H9 (cell line): Measurements from ENCODE around the gene ADGRA1. TPM values are rescaled to one million over a fixed set of nuclear protein-coding genes. Genes with fewer than 3 reads are reported as not detected.

ENCODE experiments used
- DNase-seq: peaks from one replicate; pipeline ENCODE4 v3.0.0-alpha.2; 2017
- H2AFZ ChIP-seq: one replicate; pipeline ENCODE4 v1.6.1; 2013; ENCODE audit warnings: mild to moderate bottlenecking, low read length, control low read depth, moderate library complexity
- H2AK5ac ChIP-seq: 2 replicates; pipeline ENCODE4 v1.6.1; 2013; ENCODE audit warnings: low read length, control low read depth, mixed read lengths; ENCODE audit not compliant: insufficient read length
- H2BK120ac ChIP-seq: one replicate; pipeline ENCODE4 v1.6.1; 2013; ENCODE audit warnings: low read depth, mild to moderate bottlenecking, low read length, control low read depth, inconsistent platforms; ENCODE audit not compliant: poor library complexity, severe bottlenecking
- H2BK12ac ChIP-seq: 2 replicates; pipeline ENCODE4 v1.6.1; 2013; ENCODE audit warnings: low read length, control low read depth, mixed read lengths, low read depth; ENCODE audit not compliant: insufficient read length
- H2BK15ac ChIP-seq: 2 replicates; pipeline ENCODE4 v1.6.1; 2013; ENCODE audit warnings: low read depth, low read length, control low read depth
- H2BK20ac ChIP-seq: one replicate; pipeline ENCODE4 v1.6.1; 2013; ENCODE audit warnings: low read depth, mild to moderate bottlenecking, low read length, control low read depth, inconsistent platforms; ENCODE audit not compliant: poor library complexity, severe bottlenecking
- H2BK5ac ChIP-seq: 2 replicates; pipeline ENCODE4 v1.6.1; 2013; ENCODE audit warnings: low read length, control low read depth, mixed read lengths; ENCODE audit not compliant: insufficient read length
- H3K14ac ChIP-seq: 2 replicates; pipeline ENCODE4 v1.6.1; 2013; ENCODE audit warnings: low read length, control low read depth; ENCODE audit not compliant: insufficient read depth
- H3K18ac ChIP-seq: 2 replicates; pipeline ENCODE4 v1.6.1; 2013; ENCODE audit warnings: low read depth, mild to moderate bottlenecking, mixed read lengths, low read length, control low read depth; ENCODE audit not compliant: insufficient read length
- H3K23ac ChIP-seq: 2 replicates; pipeline ENCODE4 v1.6.1; 2013; ENCODE audit warnings: low read length, control low read depth, mixed read lengths, low read depth; ENCODE audit not compliant: insufficient read length
- H3K23me2 ChIP-seq: 2 replicates; pipeline ENCODE4 v1.6.1; 2013; ENCODE audit warnings: low read depth, mild to moderate bottlenecking, mixed read lengths, low read length, control low read depth; ENCODE audit not compliant: insufficient read length, poor library complexity, severe bottlenecking
- H3K27ac ChIP-seq: 2 replicates; pipeline ENCODE4 v1.5.1; 2013; ENCODE audit warnings: low read length, control low read depth, mixed read lengths, low read depth; ENCODE audit not compliant: insufficient read length
- H3K27me3 ChIP-seq: 2 replicates; pipeline ENCODE4 v1.6.1; 2013; ENCODE audit warnings: low read length, control low read depth, inconsistent platforms; ENCODE audit not compliant: insufficient read depth
- H3K4ac ChIP-seq: 2 replicates; pipeline ENCODE4 v1.6.1; 2013; ENCODE audit warnings: low read depth, mild to moderate bottlenecking, control low read depth, inconsistent platforms, low read length, moderate library complexity
- H3K4me1 ChIP-seq: 2 replicates; pipeline ENCODE4 v1.6.1; 2013; ENCODE audit warnings: low read length, control low read depth, inconsistent platforms; ENCODE audit not compliant: insufficient read depth
- H3K4me2 ChIP-seq: 2 replicates; pipeline ENCODE4 v1.6.1; 2013; ENCODE audit warnings: low read length, control low read depth, mixed read lengths; ENCODE audit not compliant: insufficient read length, insufficient read depth
- H3K56ac ChIP-seq: 2 replicates; pipeline ENCODE4 v1.6.1; 2013; ENCODE audit warnings: low read depth, mild to moderate bottlenecking, mixed read lengths, low read length, control low read depth; ENCODE audit not compliant: insufficient read length
- H3K79me1 ChIP-seq: 2 replicates; pipeline ENCODE4 v1.6.1; 2013; ENCODE audit warnings: low read depth, mild to moderate bottlenecking, moderate library complexity, low read length, control low read depth, inconsistent platforms; ENCODE audit not compliant: insufficient read depth, poor library complexity, severe bottlenecking
- H3K79me2 ChIP-seq: 2 replicates; pipeline ENCODE4 v1.6.1; 2013; ENCODE audit warnings: low read length, control low read depth, inconsistent platforms; ENCODE audit not compliant: insufficient read depth
- H3K9ac ChIP-seq: 2 replicates; pipeline ENCODE4 v1.6.1; 2013; ENCODE audit warnings: low read length, control low read depth, mixed read lengths; ENCODE audit not compliant: insufficient read length; ENCODE audit errors: extremely low read depth
- H3K9me3 ChIP-seq: one replicate; pipeline ENCODE4 v1.6.1; 2013; ENCODE audit warnings: low read depth, low read length, inconsistent platforms; ENCODE audit not compliant: control insufficient read depth
- H3T11ph ChIP-seq: one replicate; pipeline ENCODE4 v1.6.1; 2013; ENCODE audit warnings: mild to moderate bottlenecking, low read length, control low read depth, inconsistent platforms
- H4K20me1 ChIP-seq: one replicate; pipeline ENCODE4 v1.6.1; 2013; ENCODE audit not compliant: control insufficient read depth, insufficient read length, insufficient read depth
- H4K5ac ChIP-seq: 2 replicates; pipeline ENCODE4 v1.6.1; 2013; ENCODE audit warnings: low read depth, mild to moderate bottlenecking, mixed read lengths, low read length, control low read depth; ENCODE audit not compliant: insufficient read length
- H4K8ac ChIP-seq: replicated peaks from 2 replicates; pipeline ENCODE4 v1.6.1; 2013; ENCODE audit warnings: low read length, control low read depth, mixed read lengths, low read depth; ENCODE audit not compliant: insufficient read length
- H4K91ac ChIP-seq: 2 replicates; pipeline ENCODE4 v1.6.1; 2013; ENCODE audit warnings: low read depth, mild to moderate bottlenecking, moderate library complexity, mixed read lengths, low read length, control low read depth; ENCODE audit not compliant: insufficient read length
- H3K27ac Mint-ChIP-seq, 3 experiments: 2 replicates in 2 of 3; 3 replicates in 1 of 3; pipeline ENCODE4 v1.8.0; 2020 to 2021; ENCODE audit warnings: mixed read lengths in 3 of 3, mild to moderate bottlenecking in 1 of 3, moderate library complexity in 1 of 3
- H3K27me3 Mint-ChIP-seq: 2 replicates; pipeline ENCODE4 v1.8.0; 2021; ENCODE audit warnings: low read depth, mild to moderate bottlenecking, moderate library complexity, mixed read lengths
- H3K36me3 Mint-ChIP-seq, 3 experiments: 2 replicates in 2 of 3; 3 replicates in 1 of 3; pipeline ENCODE4 v1.8.0; 2020 to 2021; ENCODE audit warnings: low read depth in 3 of 3, mixed read lengths in 3 of 3; ENCODE audit not compliant: insufficient read depth in 1 of 3
- H3K4me1 Mint-ChIP-seq, 2 experiments: 2 replicates each; pipeline ENCODE4 v1.8.0; 2020; ENCODE audit warnings: mixed read lengths in 2 of 2
- H3K4me3 Mint-ChIP-seq, 2 experiments: 2 replicates in 1 of 2; 3 replicates in 1 of 2; pipeline ENCODE4 v1.8.0; 2020 to 2021; ENCODE audit warnings: mild to moderate bottlenecking in 2 of 2, mixed read lengths in 2 of 2, moderate library complexity in 1 of 2
- H3K9me3 Mint-ChIP-seq, 2 experiments: 2 replicates in 1 of 2; 3 replicates in 1 of 2; pipeline ENCODE4 v1.8.0; 2020; ENCODE audit warnings: mild to moderate bottlenecking in 2 of 2, mixed read lengths in 2 of 2, moderate library complexity in 1 of 2
- WGBS: extraction: QIAGEN DNeasy Blood & Tissue Kit; methylation state at CpG from one replicate; pipeline ENCODE4 v1.1.7; 2013; ENCODE audit warnings: missing lambda C conversion rate, low lambda C conversion rate, mixed read lengths; ENCODE audit not compliant: insufficient read length; ENCODE audit errors: extremely low coverage; 5-methylcytosine and 5-hydroxymethylcytosine counted together
- total RNA-seq: library from RNA; stranded (reverse); gene quantifications from 2 replicates; pipeline ENCODE4 v1.2.1, GENCODE V29; 2021
- TF ChIP-seq, protein P1 (sequence below): fragments of 200-600 bp; sonication (generic); conservative IDR thresholded peaks from 3 replicates; pipeline ENCODE4 v1.8.0; 2021; ENCODE audit warnings: antibody characterized with exemption, mild to moderate bottlenecking

Gene ADGRA1
- total RNA-seq, 1 experiment from 2014 or later, result 0.11 TPM

DNA sequence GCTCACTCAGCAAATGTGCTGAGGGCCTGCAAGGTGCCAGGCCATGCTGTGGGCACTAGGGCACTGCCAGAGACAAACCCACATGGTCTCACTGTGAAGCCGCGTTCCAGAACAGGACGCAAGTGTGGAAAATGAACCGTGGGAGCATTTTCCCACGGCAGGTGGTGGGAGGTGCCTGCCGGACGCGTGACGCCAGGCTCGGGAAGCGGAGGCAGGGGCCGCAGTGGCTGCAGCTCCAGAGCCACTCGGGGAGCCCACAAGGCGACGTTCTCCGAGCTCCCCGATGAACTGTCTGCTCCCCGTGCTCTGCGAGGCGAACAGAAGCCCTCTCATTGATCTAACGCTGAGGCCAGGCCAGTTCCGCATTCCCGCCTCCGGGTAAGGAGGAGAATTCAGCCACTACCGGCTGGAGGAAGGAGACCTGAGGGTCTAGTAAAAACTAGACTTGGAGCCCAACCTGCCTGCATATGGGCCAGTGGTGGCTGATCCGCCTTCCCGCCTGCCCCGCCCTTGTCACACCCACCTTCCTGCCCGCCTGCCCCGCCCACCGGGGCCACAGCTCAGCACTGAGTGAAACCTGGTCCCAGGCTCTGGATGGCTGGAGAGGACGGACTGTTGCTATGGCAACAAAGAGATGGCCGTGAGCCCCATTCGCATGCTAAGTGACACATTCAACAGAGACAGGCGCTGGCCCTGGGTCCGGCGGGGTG is 13.1 kb downstream of the ADGRA1 start:
- Histone ChIP-seq H3K23ac (no peak overlapping the region), H3K27ac (no peak overlapping the region), H3T11ph (no peak overlapping the region), H4K91ac (no peak overlapping the region), H3K79me2 (no peaks in the 10 kb centered on the region), H3K56ac (no peak overlapping the region), H3K4me1 (no peaks in the 10 kb centered on the region), H3K23me2 (no peaks in the 10 kb centered on the region), H3K18ac (no peak overlapping the region), H2BK20ac (no peak overlapping the region), H3K4me2 (no peak overlapping the region), H3K9ac (no peak overlapping the region), H2BK120ac (no peak overlapping the region), H2AFZ (no peak overlapping the region), H3K79me1 (no peaks in the 10 kb centered on the region), H2BK15ac (no peak overlapping the region), H4K5ac (no peak overlapping the region), H4K20me1 (peaks cover 4% of the 10 kb centered on the region), H2AK5ac (no peak overlapping the region), H3K4ac (no peak overlapping the region), H4K8ac (no peak overlapping the region), H3K9me3 (no peaks in the 10 kb centered on the region), H3K27me3 (no peaks in the 10 kb centered on the region), H2BK12ac (no peak overlapping the region), H3K14ac (no peak overlapping the region), H2BK5ac (no peak overlapping the region)
- WGBS, result no CpG with 5 or more reads among the region's 37 CpGs
- no peaks in the 10 kb centered on the region for H3K36me3 Mint-ChIP-seq
- H3K4me1 Mint-ChIP-seq, result peaks cover 22 to 49% of the 10 kb centered on the region in 2 experiments
- H3K9me3 Mint-ChIP-seq, result no peaks in the 10 kb centered on the region
- H3K27me3 Mint-ChIP-seq, result peaks cover 6% of the 10 kb centered on the region
- DNase-seq, result peak; percentile 99
- H3K27ac Mint-ChIP-seq, result no peak overlapping the region
- peak overlapping the region; percentile 38 to 42; a peak in 3 of 5 replicates for H3K4me3 Mint-ChIP-seq
- TF ChIP-seq, protein P1, sequence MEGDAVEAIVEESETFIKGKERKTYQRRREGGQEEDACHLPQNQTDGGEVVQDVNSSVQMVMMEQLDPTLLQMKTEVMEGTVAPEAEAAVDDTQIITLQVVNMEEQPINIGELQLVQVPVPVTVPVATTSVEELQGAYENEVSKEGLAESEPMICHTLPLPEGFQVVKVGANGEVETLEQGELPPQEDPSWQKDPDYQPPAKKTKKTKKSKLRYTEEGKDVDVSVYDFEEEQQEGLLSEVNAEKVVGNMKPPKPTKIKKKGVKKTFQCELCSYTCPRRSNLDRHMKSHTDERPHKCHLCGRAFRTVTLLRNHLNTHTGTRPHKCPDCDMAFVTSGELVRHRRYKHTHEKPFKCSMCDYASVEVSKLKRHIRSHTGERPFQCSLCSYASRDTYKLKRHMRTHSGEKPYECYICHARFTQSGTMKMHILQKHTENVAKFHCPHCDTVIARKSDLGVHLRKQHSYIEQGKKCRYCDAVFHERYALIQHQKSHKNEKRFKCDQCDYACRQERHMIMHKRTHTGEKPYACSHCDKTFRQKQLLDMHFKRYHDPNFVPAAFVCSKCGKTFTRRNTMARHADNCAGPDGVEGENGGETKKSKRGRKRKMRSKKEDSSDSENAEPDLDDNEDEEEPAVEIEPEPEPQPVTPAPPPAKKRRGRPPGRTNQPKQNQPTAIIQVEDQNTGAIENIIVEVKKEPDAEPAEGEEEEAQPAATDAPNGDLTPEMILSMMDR, result no peak
